Activated T-helper 2 cell treated with anti-CD3 and anti-CD28 coated beads, Interferon-gamma antibody, Interleukin-2, Interleukin-4, amounts not matched to agents 10 μg/mL and 5 μg/mL and 100 μg/mL, durations not matched to agents 14 hours and 24 hours and 36 hours (primary cell): Measurements from ENCODE around the gene AZIN2. TPM values are rescaled to one million over a fixed set of nuclear protein-coding genes. Genes with fewer than 3 reads are reported as not detected.
"Not testable (repeated sequence)": the region's sequence is repeated elsewhere in the genome, so short reads cannot be mapped to it uniquely, and the experiment has no call there.

Source experiments
- DNase-seq: peaks from one replicate; pipeline ENCODE4 v3.0.0; 2021; ENCODE audit warnings: low spot score
- H3K27ac Mint-ChIP-seq: one replicate; pipeline ENCODE4 v1.8.0; 2021; ENCODE audit warnings: mixed read lengths
- H3K27me3 Mint-ChIP-seq: one replicate; pipeline ENCODE4 v1.8.0; 2021; ENCODE audit warnings: low read depth, mixed read lengths
- H3K36me3 Mint-ChIP-seq: one replicate; pipeline ENCODE4 v1.8.0; 2021; ENCODE audit warnings: low read depth, mixed read lengths
- H3K4me1 Mint-ChIP-seq: one replicate; pipeline ENCODE4 v1.8.0; 2021; ENCODE audit warnings: low read depth, mixed read lengths
- H3K4me3 Mint-ChIP-seq: one replicate; pipeline ENCODE4 v1.8.0; 2021; ENCODE audit warnings: low read depth, mild to moderate bottlenecking, moderate library complexity, mixed read lengths
- H3K9me3 Mint-ChIP-seq: one replicate; pipeline ENCODE4 v1.8.0; 2021; ENCODE audit warnings: mixed read lengths
- intact Hi-C: fragments of 100-400 bp; cut with micrococcal nuclease; formaldehyde crosslinking; loops from one replicate; pipeline ENCODE4 v1.15.1; 2023
- total RNA-seq: library from RNA; stranded (reverse); gene quantifications from 2 replicates; pipeline ENCODE4 v1.2.3, GENCODE V29; 2022

Gene AZIN2
- total RNA-seq, 1 donor from 2014 or later, result 2.4 TPM

DNA sequence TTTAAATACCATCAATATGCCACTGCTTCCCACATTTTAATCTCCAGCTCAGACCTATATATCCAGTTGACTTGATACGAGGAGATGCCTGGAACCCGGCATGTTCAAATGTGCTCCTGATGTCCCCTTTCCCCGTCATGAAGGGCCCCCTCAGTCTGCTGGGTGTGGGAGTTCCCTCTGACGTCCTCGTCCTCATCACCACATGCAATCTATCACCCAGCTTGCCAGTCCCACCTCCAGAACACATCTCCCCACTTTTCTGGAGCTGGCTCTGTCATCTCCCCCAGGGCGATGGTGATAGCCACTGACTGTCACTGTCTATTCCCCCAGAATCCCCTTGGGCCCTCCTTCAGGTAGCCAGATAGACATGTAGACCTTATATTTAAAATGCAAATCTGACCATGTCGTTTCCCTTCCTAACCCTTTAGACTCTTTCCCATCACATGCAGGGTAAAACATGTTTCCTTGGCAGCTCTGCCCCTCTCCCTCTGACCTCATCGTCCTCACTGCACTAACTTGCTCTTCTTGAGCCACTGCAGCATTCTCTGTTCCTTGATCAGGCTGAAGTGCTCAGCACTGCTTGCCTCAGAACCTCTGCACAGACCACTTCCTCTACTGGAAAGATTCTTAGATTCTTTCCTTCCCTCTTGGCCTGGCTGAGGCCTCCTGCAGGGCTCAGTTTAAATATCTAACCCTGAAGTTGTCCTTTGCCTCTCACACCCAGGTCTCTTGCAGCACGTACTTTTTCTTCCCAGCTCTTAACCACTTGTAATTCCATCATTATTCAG, 7.4 kb downstream of the AZIN2 start:
- Mint-ChIP-seq H3K9me3 (no peaks in the 10 kb centered on the region), H3K4me3 (peak overlapping the region; percentile 22), H3K4me1 (peaks cover 22% of the 10 kb centered on the region)

DNA sequence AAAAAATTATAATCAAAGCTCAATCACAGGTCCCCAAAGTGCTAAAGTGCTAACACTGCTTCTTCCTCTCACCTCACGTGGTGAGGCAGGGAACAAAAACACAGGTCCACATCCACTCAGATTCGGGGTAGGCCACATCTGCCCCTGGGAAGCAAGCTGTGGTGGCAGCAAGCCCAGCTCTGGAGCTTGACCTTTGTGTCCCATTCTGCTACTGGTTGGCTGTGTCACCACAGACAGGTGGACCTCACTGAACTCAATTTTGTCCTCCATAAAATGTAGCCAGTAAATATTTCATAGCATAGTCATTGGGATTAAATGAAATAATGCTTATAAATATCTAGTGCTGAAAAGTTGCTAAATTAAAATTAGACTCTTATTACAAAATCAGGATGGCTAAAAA, 8.5 kb downstream of the AZIN2 start:
- peaks cover 5% of the 10 kb centered on the region for H3K27me3 Mint-ChIP-seq
- H3K36me3 Mint-ChIP-seq, result no peaks in the 10 kb centered on the region
- H3K4me3 Mint-ChIP-seq, result no peak overlapping the region
- no peak overlapping the region for H3K27ac Mint-ChIP-seq
- no peaks in the 10 kb centered on the region for H3K9me3 Mint-ChIP-seq
- peaks cover 19% of the 10 kb centered on the region for H3K4me1 Mint-ChIP-seq
- intact Hi-C loops, result no loop called here
- peak; percentile 3 for DNase-seq

More for the DNA sequence above, 7.4 kb downstream of the AZIN2 start:
- Mint-ChIP-seq H3K27ac (peak overlapping the region; percentile 72), H3K27me3 (peaks cover 10% of the 10 kb centered on the region), H3K36me3 (no peaks in the 10 kb centered on the region)
- intact Hi-C loops, result no loop called here
- DNase-seq, result no peak

DNA sequence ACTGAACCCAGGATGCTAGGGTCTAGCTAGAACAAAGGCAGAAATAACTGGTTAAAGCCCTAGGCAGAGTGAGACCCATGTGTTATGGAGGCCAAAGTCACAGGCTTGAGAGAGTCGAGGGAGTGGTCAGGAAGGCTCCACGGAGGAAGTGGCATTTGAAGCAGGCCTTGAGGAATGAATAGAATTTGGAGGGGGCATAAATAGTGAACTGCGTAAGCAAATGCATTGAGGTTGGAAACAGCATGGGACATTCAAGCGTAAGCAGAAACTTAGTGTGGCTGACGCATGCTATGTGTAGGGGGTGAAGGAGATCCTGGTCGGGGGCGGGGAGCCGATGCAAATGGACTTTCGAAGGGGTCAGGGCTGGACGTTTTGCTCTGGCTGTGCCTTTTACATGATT, 11.5 kb downstream of the AZIN2 start:
- H3K36me3 Mint-ChIP-seq, result no peaks in the 10 kb centered on the region
- peak; percentile 3 for DNase-seq
- H3K4me1 Mint-ChIP-seq, result peaks cover 34% of the 10 kb centered on the region
- intact Hi-C loops, result no loop called here
- H3K4me3 Mint-ChIP-seq, result no peak overlapping the region
- H3K27ac Mint-ChIP-seq, result no peak overlapping the region
- no peaks in the 10 kb centered on the region for H3K27me3 Mint-ChIP-seq
- no peaks in the 10 kb centered on the region for H3K9me3 Mint-ChIP-seq

DNA sequence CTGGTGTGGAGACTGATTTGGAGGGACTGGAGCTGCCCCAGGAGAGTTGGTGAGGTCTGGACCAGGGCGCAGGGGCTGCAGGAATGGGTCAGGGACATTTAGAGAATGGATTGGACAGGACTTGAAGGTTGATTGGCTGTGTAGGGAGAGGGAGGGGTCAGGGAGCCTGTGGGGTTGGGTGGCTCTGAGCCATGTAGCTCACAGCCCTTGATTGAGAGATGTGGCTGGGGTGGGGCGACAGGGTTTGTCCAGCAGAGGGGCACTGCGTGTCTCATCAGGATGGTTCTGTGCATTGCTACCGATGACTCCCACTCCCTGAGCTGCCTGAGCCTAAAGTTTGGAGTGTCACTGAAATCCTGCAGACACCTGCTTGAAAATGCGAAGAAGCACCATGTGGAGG, 12.1 kb downstream of the AZIN2 start:
- no peaks in the 10 kb centered on the region for H3K27me3 Mint-ChIP-seq
- H3K9me3 Mint-ChIP-seq, result no peaks in the 10 kb centered on the region
- H3K27ac Mint-ChIP-seq, result no peak overlapping the region
- no peak overlapping the region for H3K4me3 Mint-ChIP-seq
- intact Hi-C loops, result no loop called here
- DNase-seq, result no peak
- no peaks in the 10 kb centered on the region for H3K36me3 Mint-ChIP-seq
- peaks cover 36% of the 10 kb centered on the region for H3K4me1 Mint-ChIP-seq

DNA sequence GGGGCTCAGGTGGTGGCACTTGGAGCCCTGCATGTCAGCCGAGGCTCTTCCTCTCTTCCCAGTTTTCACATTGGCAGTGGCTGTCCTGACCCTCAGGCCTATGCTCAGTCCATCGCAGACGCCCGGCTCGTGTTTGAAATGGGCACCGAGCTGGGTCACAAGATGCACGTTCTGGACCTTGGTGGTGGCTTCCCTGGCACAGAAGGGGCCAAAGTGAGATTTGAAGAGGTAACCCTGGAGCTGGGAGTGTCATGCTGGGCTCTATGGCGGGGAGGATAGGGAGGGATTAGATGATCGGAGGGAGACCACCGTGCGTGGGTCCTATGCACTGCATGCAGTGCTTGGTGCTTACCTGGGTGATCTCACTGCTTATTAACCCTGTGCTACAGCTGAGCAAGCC, 13.5 kb downstream of the AZIN2 start:
- Mint-ChIP-seq H3K27ac (no peak overlapping the region), H3K27me3 (no peaks in the 10 kb centered on the region), H3K9me3 (no peaks in the 10 kb centered on the region), H3K4me3 (no peak overlapping the region), H3K4me1 (peaks cover 41% of the 10 kb centered on the region), H3K36me3 (no peaks in the 10 kb centered on the region)
- intact Hi-C loops, result no loop called here
- DNase-seq, result no peak

DNA sequence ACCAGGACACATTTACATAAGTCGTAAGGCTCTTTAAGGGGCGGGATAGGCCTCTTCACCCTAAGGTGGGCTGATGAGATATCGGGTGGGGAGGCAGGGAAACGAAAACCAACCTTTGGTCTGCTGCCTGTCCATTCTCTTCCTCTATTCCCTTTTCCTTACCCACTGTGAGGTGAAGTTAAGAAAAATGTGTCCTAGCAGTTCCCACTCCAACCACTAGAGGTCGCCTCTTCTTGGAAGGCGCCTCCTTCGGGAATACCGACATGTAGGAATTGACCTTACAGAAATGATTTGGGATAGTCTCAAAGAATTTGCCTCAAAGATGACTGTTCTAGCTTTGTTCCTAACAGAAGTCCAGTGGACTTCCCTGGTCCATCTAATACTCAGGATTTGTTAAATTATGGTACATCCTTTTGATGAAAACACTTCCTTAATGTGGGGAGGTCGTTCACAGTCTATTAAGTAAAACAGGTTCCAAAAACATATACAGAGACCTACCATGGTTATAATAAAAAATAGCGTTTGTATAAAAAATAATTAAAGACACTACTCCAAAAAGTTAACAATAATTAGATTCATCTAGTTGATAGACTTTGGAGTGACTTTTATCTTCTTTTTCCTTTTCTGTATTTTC, 14.1 kb downstream of the AZIN2 start:
- H3K27me3 Mint-ChIP-seq, result no peaks in the 10 kb centered on the region
- no peaks in the 10 kb centered on the region for H3K36me3 Mint-ChIP-seq
- peaks cover 45% of the 10 kb centered on the region for H3K4me1 Mint-ChIP-seq
- intact Hi-C loops, result loop anchor here (5.0 kb wide), 3 partner anchors 113 to 257 kb away; no protein-coding TSS in a partner anchor
- no peak overlapping the region for H3K4me3 Mint-ChIP-seq
- H3K9me3 Mint-ChIP-seq, result no peaks in the 10 kb centered on the region
- no peak overlapping the region for H3K27ac Mint-ChIP-seq
- no peak for DNase-seq

DNA sequence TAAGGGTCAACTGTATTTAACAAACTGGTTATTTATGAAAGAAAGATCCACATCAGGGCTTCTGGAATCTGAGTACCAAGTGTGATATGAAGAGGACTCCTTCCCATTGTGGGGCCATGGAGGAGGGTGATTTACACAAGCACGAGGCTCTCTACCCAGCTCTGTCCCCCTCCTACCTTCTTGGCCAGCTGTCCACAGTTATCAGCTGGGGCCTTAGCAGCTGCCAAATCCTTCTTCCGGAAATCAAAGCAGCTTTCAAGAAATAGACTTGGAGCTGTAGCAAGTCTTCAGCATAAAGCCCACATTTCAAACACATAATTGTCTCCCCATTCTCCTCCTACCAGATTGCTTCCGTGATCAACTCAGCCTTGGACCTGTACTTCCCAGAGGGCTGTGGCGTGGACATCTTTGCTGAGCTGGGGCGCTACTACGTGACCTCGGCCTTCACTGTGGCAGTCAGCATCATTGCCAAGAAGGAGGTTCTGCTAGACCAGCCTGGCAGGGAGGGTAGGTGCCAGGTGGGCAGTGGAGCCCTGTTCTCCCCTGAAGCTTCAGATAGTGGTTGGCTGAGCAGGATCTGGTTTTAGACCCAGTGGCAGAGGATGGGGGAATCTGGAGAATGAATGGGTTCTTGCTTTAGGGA, 15.5 kb downstream of the AZIN2 start:
- Mint-ChIP-seq H3K27me3 (no peaks in the 10 kb centered on the region), H3K4me1 (peaks cover 51% of the 10 kb centered on the region), H3K27ac (no peak overlapping the region), H3K9me3 (no peaks in the 10 kb centered on the region), H3K36me3 (no peaks in the 10 kb centered on the region), H3K4me3 (no peak overlapping the region)
- intact Hi-C loops, result loop anchor here (5.0 kb wide), 3 partner anchors 114 to 256 kb away; no protein-coding TSS in a partner anchor
- no peak for DNase-seq

DNA sequence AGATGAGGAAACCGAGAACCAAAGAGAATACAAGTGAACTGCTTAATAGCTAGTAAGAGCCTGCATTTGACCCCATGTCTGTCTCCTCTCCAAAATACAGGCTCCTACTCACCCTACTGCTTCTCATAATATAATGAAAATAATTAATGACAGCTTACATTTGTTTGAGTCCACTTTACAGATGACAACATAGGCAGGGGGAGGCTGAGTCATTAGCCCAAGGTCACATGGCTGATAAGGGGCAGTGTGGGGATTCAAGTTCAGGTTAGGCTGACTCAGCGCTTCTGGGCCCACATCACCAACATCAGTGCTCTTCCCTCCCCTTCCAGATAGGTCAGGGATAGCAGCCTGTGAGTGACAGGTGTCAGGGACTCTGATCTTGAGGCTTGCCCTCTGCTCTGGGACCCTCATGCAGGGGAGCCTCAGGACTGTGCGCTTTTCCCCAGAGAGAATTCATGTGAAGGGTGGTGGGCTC, 16.2 kb downstream of the AZIN2 start:
- Mint-ChIP-seq H3K36me3 (no peaks in the 10 kb centered on the region), H3K4me1 (peaks cover 51% of the 10 kb centered on the region), H3K4me3 (no peak overlapping the region), H3K27me3 (no peaks in the 10 kb centered on the region), H3K27ac (no peak overlapping the region), H3K9me3 (no peaks in the 10 kb centered on the region)
- intact Hi-C loops, result loop anchor here (5.0 kb wide), 3 partner anchors 115 to 255 kb away; no protein-coding TSS in a partner anchor
- DNase-seq, result no peak

DNA sequence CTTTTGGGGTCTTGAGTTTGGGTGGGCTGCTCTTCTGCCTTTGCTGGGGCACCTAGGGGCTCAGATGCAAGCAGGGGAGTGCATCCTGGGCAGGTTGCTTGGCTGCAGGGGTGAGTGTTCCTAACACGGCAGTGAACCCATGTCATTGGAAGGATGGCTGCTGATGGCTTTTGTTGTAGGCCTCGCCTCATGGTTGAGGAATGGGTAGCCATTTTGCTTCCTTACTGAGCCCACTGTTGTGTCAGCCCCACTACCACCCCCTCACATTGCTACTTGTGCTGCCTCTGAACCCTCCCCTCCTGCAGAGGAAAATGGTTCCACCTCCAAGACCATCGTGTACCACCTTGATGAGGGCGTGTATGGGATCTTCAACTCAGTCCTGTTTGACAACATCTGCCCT, 16.8 kb downstream of the AZIN2 start:
- peaks cover 51% of the 10 kb centered on the region for H3K4me1 Mint-ChIP-seq

DNA sequence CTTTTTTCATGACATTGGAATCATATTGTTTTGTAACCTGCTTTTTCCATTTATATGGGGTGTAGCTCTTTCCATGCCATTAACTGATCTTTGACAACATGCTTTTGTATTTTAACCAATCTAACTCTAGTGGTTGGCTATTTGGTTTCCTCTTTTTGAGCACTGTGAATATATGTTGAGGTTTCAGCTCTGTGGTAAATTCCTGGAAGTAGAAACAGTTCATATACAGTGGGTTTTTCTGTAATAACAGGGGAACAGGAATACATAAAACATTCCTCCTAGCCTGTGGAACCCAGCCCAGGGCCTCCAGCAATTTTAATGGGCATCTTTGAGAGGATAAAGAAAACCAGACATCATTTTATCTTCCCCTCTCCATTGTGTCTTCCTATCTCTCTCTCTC, 17.4 kb downstream of the AZIN2 start:
- peaks cover 51% of the 10 kb centered on the region for H3K4me1 Mint-ChIP-seq
- peaks cover 11% of the 10 kb centered on the region for H3K36me3 Mint-ChIP-seq
- intact Hi-C loops, result loop anchor here (5.0 kb wide), 3 partner anchors 116 to 254 kb away; no protein-coding TSS in a partner anchor

More for the DNA sequence above, 16.8 kb downstream of the AZIN2 start:
- Mint-ChIP-seq H3K4me3 (no peak overlapping the region), H3K9me3 (no peaks in the 10 kb centered on the region), H3K36me3 (peaks cover 6% of the 10 kb centered on the region), H3K27ac (peak overlapping the region; percentile 96), H3K27me3 (no peaks in the 10 kb centered on the region)
- intact Hi-C loops, result loop anchor here (5.0 kb wide), 3 partner anchors 115 to 255 kb away; no protein-coding TSS in a partner anchor
- DNase-seq, result no peak

DNA sequence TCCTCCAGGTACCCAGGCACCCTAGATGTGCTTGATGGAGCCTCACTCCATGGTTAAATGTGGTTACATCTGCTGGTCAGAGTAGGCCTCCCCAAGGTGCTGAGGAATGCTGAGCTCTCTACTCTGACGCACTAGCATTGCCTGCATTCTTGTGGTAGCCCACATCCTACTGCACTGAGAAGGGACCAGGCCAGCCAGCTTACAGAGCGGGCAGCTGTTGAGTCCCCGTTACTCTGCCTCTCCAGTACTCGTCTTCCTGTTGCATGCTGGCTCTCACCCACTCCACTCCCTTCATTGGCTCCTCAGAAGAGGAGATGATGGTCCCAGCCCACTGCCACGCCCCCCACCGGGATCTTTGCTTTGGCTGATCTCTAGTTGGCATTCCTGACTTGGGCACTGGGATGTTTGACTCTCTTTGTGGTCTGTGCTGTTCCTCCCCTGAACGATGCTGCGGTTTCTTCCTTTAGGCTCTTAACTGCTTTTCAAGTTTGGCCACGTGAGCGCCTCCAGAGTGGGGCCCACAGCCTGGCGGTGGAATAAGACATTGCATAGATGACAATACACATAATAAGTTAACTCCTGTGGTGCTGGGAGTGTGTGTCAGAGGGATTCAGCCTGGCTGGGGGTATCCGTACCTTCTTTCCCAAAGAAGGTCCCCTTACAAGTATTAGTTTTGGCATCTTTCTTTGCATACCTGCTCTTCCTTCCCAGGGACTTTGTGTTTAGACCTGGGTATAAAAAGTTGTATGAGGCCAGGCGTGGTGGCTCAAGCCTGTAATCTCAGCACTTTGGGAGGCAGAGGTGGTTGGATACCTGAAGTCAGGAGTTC, 18.6 kb downstream of the AZIN2 start:
- Mint-ChIP-seq H3K4me3 (peak overlapping the region; percentile 70), H3K9me3 (no peaks in the 10 kb centered on the region), H3K27me3 (no peaks in the 10 kb centered on the region), H3K27ac (peak overlapping the region; percentile 96), H3K36me3 (peaks cover 13% of the 10 kb centered on the region), H3K4me1 (peaks cover 51% of the 10 kb centered on the region)
- intact Hi-C loops, result loop anchor here (1.0 to 5.0 kb wide), 5 partner anchors 18 to 253 kb away; partner anchors contain the start of gene AZIN2
- peak; percentile 84 for DNase-seq

More for the DNA sequence above, 17.4 kb downstream of the AZIN2 start:
- peak overlapping the region; percentile 96 for H3K27ac Mint-ChIP-seq
- peak overlapping the region; percentile 70 for H3K4me3 Mint-ChIP-seq
- H3K27me3 Mint-ChIP-seq, result no peaks in the 10 kb centered on the region
- H3K9me3 Mint-ChIP-seq, result no peaks in the 10 kb centered on the region
- DNase-seq, result no peak

DNA sequence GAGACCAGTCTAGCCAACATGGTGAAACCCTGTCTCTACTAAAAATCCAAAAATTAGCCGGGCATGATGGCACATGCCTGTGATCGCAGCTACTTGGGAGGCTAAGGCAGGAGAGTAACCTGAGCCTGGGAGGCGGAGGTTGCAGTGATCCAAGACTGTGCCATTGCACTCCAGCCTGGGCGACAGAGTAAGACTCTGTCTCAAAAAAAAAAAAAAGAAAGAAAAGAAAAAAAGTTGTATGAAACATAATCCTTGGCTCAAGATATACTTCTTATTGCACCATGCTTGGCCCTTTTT, 19.1 kb downstream of the AZIN2 start:
- Mint-ChIP-seq H3K4me1 (peaks cover 50% of the 10 kb centered on the region), H3K27ac (peak overlapping the region; percentile 96), H3K36me3 (peaks cover 13% of the 10 kb centered on the region)
- H3K9me3 Mint-ChIP-seq, DNase-seq, H3K4me3 Mint-ChIP-seq, intact Hi-C loops, H3K27me3 Mint-ChIP-seq: not testable (repeated sequence)
